GM10248 (cell line): Measurements from ENCODE around the gene TCP1.
A peak's percentile ranks its signal among the peaks of the same experiment; 100 is the strongest.

Experiments used
- CTCF ChIA-PET: fragments of 300-600 bp; sonication (Branson Sonifier 250); formaldehyde crosslinking; extraction: SDS; loops from one replicate; lab custom pipeline; 2021; ENCODE audit warnings: antibody characterized with exemption; lab: Yijun Ruan, JAX
- POLR2A ChIA-PET: fragments of 350-650 bp; sonication (Branson Sonifier 250); formaldehyde crosslinking; extraction: SDS; loops from one replicate; lab custom pipeline; 2020; ENCODE audit warnings: antibody characterized with exemption; lab: Yijun Ruan, JAX
- DNase-seq: peaks from one replicate; pipeline ENCODE4 v3.0.0; 2012; ENCODE audit errors: extremely low spot score
- TF ChIP-seq, protein P1 (sequence below): IDR thresholded peaks from 2 replicates; pipeline ENCODE4 v1.5.1; 2012; ENCODE audit warnings: mild to moderate bottlenecking, low read depth; ENCODE audit errors: extremely low read depth, missing control alignments, control extremely low read depth

Gene TCP1

GRCh38 chr6:159730332-159730676, 59.1 kb downstream of the TCP1 start:
- no peak for DNase-seq
- TF ChIP-seq, protein P1, sequence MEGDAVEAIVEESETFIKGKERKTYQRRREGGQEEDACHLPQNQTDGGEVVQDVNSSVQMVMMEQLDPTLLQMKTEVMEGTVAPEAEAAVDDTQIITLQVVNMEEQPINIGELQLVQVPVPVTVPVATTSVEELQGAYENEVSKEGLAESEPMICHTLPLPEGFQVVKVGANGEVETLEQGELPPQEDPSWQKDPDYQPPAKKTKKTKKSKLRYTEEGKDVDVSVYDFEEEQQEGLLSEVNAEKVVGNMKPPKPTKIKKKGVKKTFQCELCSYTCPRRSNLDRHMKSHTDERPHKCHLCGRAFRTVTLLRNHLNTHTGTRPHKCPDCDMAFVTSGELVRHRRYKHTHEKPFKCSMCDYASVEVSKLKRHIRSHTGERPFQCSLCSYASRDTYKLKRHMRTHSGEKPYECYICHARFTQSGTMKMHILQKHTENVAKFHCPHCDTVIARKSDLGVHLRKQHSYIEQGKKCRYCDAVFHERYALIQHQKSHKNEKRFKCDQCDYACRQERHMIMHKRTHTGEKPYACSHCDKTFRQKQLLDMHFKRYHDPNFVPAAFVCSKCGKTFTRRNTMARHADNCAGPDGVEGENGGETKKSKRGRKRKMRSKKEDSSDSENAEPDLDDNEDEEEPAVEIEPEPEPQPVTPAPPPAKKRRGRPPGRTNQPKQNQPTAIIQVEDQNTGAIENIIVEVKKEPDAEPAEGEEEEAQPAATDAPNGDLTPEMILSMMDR = no peak
- ChIA-PET CTCF (interaction anchor here (1.2 to 2.7 kb wide), 3 partner anchors 8 to 58 kb away, joined by 3 to 22 read pairs (median 5); no protein-coding TSS in a partner anchor), POLR2A (interaction anchor here (1.5 kb wide), 1 partner anchor 59 kb away, joined by 4 read pairs; the partner anchor contains the start of gene TCP1)

GRCh38 chr6:159729598-159730331, 59.6 kb downstream of the TCP1 start:
- TF ChIP-seq, protein P1 = no peak
- DNase-seq = peak; percentile 26
- POLR2A ChIA-PET = interaction anchor here (1.5 kb wide), 1 partner anchor 60 kb away, joined by 4 read pairs; the partner anchor contains the start of gene TCP1
- CTCF ChIA-PET = interaction anchor here (1.1 to 2.7 kb wide), 4 partner anchors 9 to 61 kb away, joined by 3 to 22 read pairs (median 4); no protein-coding TSS in a partner anchor

GRCh38 chr6:159728531-159728964, 60.9 kb downstream of the TCP1 start:
- ChIA-PET CTCF (interaction anchor here (1.1 to 2.7 kb wide), 4 partner anchors 9 to 251 kb away, joined by 3 to 22 read pairs (median 4); no protein-coding TSS in a partner anchor), POLR2A (no interaction called here)
- no peak for DNase-seq
- TF ChIP-seq, protein P1 = no peak
